Heart left ventricle (tissue), 16 donors: Measurements from ENCODE around the gene GPR151. TPM values are rescaled to one million over a fixed set of nuclear protein-coding genes. Genes with fewer than 3 reads are reported as not detected.

Experiments used
- ATAC-seq, 4 donors: fragments of 200-7000 bp; cut with Tn5 transposase; one replicate each; pipeline ENCODE4 v1.9.1; 2020 to 2022; ENCODE audit warnings: moderate library complexity in 4 of 4, mild to moderate bottlenecking in 3 of 4, moderate number of reproducible peaks in 1 of 4
- DNase-seq, 5 donors: peaks; one replicate each; pipeline ENCODE4 v3.0.0-alpha.2; 2020
- H3K27ac ChIP-seq, 12 donors: fragments of 200-600 bp; sonication (generic) in 4 of 12; one replicate each; pipeline versions ENCODE4 v1.5.0 to v1.8.0; 2016 to 2022; ENCODE audit warnings: mild to moderate bottlenecking in 2 of 12
- H3K27me3 ChIP-seq, 9 donors: fragments of 200-600 bp; sonication (generic) in 2 of 9; one replicate each; pipeline versions ENCODE4 v1.5.1 to v1.8.0; 2016 to 2022; ENCODE audit warnings: mild to moderate bottlenecking in 3 of 9
- H3K36me3 ChIP-seq, 9 donors: fragments of 200-600 bp; sonication (generic) in 2 of 9; one replicate each; pipeline versions ENCODE4 v1.5.0 to v1.8.0; 2018 to 2022; ENCODE audit warnings: mild to moderate bottlenecking in 2 of 9
- H3K4me1 ChIP-seq, 12 donors: fragments of 200-600 bp; sonication (generic) in 4 of 12; one replicate each; pipeline versions ENCODE4 v1.5.0 to v1.8.0; 2016 to 2022; ENCODE audit warnings: mild to moderate bottlenecking in 3 of 12
- H3K4me3 ChIP-seq, 12 donors: fragments of 200-600 bp; sonication (generic) in 4 of 12; one replicate each; pipeline versions ENCODE4 v1.5.0 to v1.8.0; 2017 to 2022; ENCODE audit warnings: mild to moderate bottlenecking in 9 of 12, moderate library complexity in 4 of 12
- H3K9me3 ChIP-seq, 12 donors: fragments of 200-600 bp; sonication (generic) in 4 of 12; one replicate each; pipeline versions ENCODE4 v1.5.0 to v1.8.0; 2016 to 2022; ENCODE audit warnings: mild to moderate bottlenecking in 1 of 12
- POLR2A ChIP-seq, 2 donors: fragments of 450-650 bp; IDR thresholded peaks; one replicate each; pipeline ENCODE4 v1.6.1; 2017; ENCODE audit warnings: antibody characterized with exemption in 2 of 2, mild to moderate bottlenecking in 2 of 2, moderate library complexity in 2 of 2
- WGBS, 4 donors: extraction: QIAGEN DNeasy Blood & Tissue Kit in 2 of 4; methylation state at CpG; one replicate each; pipeline versions ENCODE4 v1.1.5 to v1.1.7; 2013 to 2018; 5-methylcytosine and 5-hydroxymethylcytosine counted together
- intact Hi-C, 10 donors: fragments of 100-400 bp; cut with DNase I; formaldehyde crosslinking; loops; one replicate each; pipeline versions ENCODE4 v1.11.1 to v1.14.2; 2022
- polyA plus RNA-seq, 2 donors: library from polyadenylated mRNA; stranded (reverse); fragments of 200-250 nt; gene quantifications; one replicate each; pipeline ENCODE4 v1.2.3, GENCODE V29; 2013
- total RNA-seq, 9 donors: library from RNA; depleted of rRNA in 2 of 9; stranded (reverse); fragments of >200 nt in 2 of 9; fragmentation: NEBNext Ultra II Directional in 3 of 9; extraction: Animal tissue kit (Norgen Biotek cat#: 25700) in 3 of 9; gene quantifications; one replicate each; pipeline versions ENCODE4 v1.1.0 to v1.2.4, GENCODE V29; 2016 to 2023
- TF ChIP-seq, protein P1 (sequence below), 12 donors: fragments of 200-600 bp; sonication (generic) in 4 of 12; IDR thresholded peaks; one replicate each; pipeline versions ENCODE4 v1.5.0 to v1.8.0; 2018 to 2022; ENCODE audit warnings: antibody characterized with exemption in 12 of 12, mild to moderate bottlenecking in 5 of 12
- donor health status: ischemic (EF 13 %, LVEDD 7.1; RV severe dilation, severe dysfunction).
- donor health status: healthy with polysubstance abuse.
- donor health status: DM: no; HTN: yes; CAD: no.
- donor health status: DM: no; HTN: no; CAD: no.
- donor health status: ischemic (EF 25% LVEDD 6.9; RV normal size, moderate dysfunction).
- donor health status: ischemic (EF 25% LVEDD 5.7; RV mildly dilated, moderate dysfunction).
- donor health status: healthy.
- donor health status: DM: yes; HTN: yes; CAD: no.
- donor health status: ischemic (EF 35%, LVEDD 5.7; RV mildly dilated, moderate dysfunction).
- donor health status: nonischemic (EF 11% LVEDD 7.7; RV severe dilation, severe dysfunction).
- donor health status: DM: yes; HTN: yes; CAD: no.
- donor health status: PGD.
- donor health status: ischemic (EF 29% LVEDD 5.4; RV normal size, mild dysfunction).
- donor health status: nonischemic (EF 23%, LVEDD 6.1; RV moderate dilation, normal function).

GPR151 gene
- total and polyA plus RNA-seq, 11 donors: not detected

GRCh38 chr5:146548781-146549449, 32.9 kb upstream of the GPR151 start:
- intact Hi-C loops: no loop called here
- Histone ChIP-seq H3K27ac (no peak overlapping the region), H3K27me3 (peaks cover 0 to 10% (median 0%) of the 10 kb centered on the region in 9 donors), H3K36me3 (no peaks in the 10 kb centered on the region), H3K4me1 (no peaks in the 10 kb centered on the region), H3K9me3 (no peaks in the 10 kb centered on the region), H3K4me3 (no peak overlapping the region)
- DNase-seq: no peak
- no peak for ATAC-seq
- no peak for TF ChIP-seq POLR2A (IDR thresholded peaks at IDR 0.05)
- TF ChIP-seq, protein P1, sequence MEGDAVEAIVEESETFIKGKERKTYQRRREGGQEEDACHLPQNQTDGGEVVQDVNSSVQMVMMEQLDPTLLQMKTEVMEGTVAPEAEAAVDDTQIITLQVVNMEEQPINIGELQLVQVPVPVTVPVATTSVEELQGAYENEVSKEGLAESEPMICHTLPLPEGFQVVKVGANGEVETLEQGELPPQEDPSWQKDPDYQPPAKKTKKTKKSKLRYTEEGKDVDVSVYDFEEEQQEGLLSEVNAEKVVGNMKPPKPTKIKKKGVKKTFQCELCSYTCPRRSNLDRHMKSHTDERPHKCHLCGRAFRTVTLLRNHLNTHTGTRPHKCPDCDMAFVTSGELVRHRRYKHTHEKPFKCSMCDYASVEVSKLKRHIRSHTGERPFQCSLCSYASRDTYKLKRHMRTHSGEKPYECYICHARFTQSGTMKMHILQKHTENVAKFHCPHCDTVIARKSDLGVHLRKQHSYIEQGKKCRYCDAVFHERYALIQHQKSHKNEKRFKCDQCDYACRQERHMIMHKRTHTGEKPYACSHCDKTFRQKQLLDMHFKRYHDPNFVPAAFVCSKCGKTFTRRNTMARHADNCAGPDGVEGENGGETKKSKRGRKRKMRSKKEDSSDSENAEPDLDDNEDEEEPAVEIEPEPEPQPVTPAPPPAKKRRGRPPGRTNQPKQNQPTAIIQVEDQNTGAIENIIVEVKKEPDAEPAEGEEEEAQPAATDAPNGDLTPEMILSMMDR (IDR thresholded peaks at IDR 0.05): no peak
- 45 to 55% (median 46%) methylated on average over 2 of the region's 2 CpGs for WGBS, 4 donors

DNA sequence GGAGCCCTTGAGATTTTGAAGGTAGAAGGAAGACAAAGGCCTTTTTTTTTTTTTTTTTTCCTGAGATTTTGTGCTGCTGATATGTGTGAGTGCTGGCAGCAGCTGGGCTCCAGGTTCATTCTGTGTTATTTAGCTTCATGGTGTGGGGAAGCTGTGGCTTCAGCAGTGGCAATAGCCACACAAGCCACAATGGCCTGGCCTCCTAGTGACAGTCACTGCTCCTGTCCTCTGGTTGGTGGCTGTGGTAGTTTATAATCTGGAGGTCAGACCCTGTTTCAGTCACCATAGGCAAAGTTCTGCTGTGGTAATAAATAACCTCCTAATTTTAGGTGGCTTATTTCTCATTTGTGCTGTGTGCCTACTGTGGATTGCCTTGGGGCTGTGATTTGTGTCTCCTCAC, 28.2 kb upstream of the GPR151 start:
- TF ChIP-seq, protein P1 (IDR thresholded peaks at IDR 0.05): no peak
- TF ChIP-seq POLR2A (IDR thresholded peaks at IDR 0.05): no peak
- intact Hi-C loops: loop anchor here in 7 of 10 donors (5.0 kb wide), 2 partner anchors 423 to 643 kb away; no protein-coding TSS in a partner anchor
- H3K9me3 ChIP-seq: no peaks in the 10 kb centered on the region
- DNase-seq: no peak
- H3K36me3 ChIP-seq: no peaks in the 10 kb centered on the region
- H3K27ac ChIP-seq: no peak overlapping the region
- H3K27me3 ChIP-seq: peaks cover 0 to 4% (median 0%) of the 10 kb centered on the region in 9 donors
- peaks cover 0 to 8% (median 0%) of the 10 kb centered on the region in 12 donors for H3K4me1 ChIP-seq
- ATAC-seq: no peak
- H3K4me3 ChIP-seq: no peak overlapping the region

GRCh38 chr5:146541958-146542849, 26.2 kb upstream of the GPR151 start:
- DNase-seq: peak; percentile 51 to 76 (median 59)

More at GRCh38 chr5:146541958-146542849, 26.2 kb upstream of the GPR151 start:
- H3K27me3 ChIP-seq: peaks cover 0 to 4% (median 0%) of the 10 kb centered on the region in 9 donors
- no peak overlapping the region for H3K4me3 ChIP-seq
- H3K36me3 ChIP-seq: no peaks in the 10 kb centered on the region
- 27 to 32% (median 29%) methylated on average over 16 of the region's 16 CpGs for WGBS, 4 donors
- ATAC-seq: peak in 3 of 4 donors; percentile 73 to 87 (median 86)
- intact Hi-C loops: loop anchor here (1.0 to 5.0 kb wide), 6 partner anchors 423 to 645 kb away; no protein-coding TSS in a partner anchor
- no peak overlapping the region for H3K27ac ChIP-seq
- peaks cover 0 to 8% (median 0%) of the 10 kb centered on the region in 12 donors for H3K4me1 ChIP-seq
- TF ChIP-seq, protein P1 (IDR thresholded peaks at IDR 0.05): peak; percentile 60 to 81 (median 74)
- TF ChIP-seq POLR2A (IDR thresholded peaks at IDR 0.05): no peak
- no peaks in the 10 kb centered on the region for H3K9me3 ChIP-seq
